Measurements from ENCODE around the gene ADGRF1. TPM values are rescaled to one million over a fixed set of nuclear protein-coding genes. Genes with fewer than 3 reads are reported as not detected.
"Not testable (repeated sequence)": the region's sequence is repeated elsewhere in the genome, so short reads cannot be mapped to it uniquely, and the experiment has no call there.

The ADGRF1 gene
- total RNA-seq, 1 donor from 2014 or later: not detected

- H3K4me3 ChIP-seq: no peak overlapping the region
- no peak for DNase-seq (ENCODE audit: low spot score in 2 of 2)
- TF ChIP-seq, protein P1, sequence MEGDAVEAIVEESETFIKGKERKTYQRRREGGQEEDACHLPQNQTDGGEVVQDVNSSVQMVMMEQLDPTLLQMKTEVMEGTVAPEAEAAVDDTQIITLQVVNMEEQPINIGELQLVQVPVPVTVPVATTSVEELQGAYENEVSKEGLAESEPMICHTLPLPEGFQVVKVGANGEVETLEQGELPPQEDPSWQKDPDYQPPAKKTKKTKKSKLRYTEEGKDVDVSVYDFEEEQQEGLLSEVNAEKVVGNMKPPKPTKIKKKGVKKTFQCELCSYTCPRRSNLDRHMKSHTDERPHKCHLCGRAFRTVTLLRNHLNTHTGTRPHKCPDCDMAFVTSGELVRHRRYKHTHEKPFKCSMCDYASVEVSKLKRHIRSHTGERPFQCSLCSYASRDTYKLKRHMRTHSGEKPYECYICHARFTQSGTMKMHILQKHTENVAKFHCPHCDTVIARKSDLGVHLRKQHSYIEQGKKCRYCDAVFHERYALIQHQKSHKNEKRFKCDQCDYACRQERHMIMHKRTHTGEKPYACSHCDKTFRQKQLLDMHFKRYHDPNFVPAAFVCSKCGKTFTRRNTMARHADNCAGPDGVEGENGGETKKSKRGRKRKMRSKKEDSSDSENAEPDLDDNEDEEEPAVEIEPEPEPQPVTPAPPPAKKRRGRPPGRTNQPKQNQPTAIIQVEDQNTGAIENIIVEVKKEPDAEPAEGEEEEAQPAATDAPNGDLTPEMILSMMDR (IDR thresholded peaks at IDR 0.05): no peak
- intact Hi-C loops (cut with DNase I): no loop called here
- no peak overlapping the region for H3K27ac ChIP-seq
- no peaks in the 10 kb centered on the region for H3K9me3 ChIP-seq
- no peaks in the 10 kb centered on the region for H3K27me3 ChIP-seq
- no peaks in the 10 kb centered on the region for H3K4me1 ChIP-seq
- H3K36me3 ChIP-seq: no peaks in the 10 kb centered on the region
Measured at GRCh38 chr6:46997646-46998045, 44.5 kb downstream of the ADGRF1 start.

DNA sequence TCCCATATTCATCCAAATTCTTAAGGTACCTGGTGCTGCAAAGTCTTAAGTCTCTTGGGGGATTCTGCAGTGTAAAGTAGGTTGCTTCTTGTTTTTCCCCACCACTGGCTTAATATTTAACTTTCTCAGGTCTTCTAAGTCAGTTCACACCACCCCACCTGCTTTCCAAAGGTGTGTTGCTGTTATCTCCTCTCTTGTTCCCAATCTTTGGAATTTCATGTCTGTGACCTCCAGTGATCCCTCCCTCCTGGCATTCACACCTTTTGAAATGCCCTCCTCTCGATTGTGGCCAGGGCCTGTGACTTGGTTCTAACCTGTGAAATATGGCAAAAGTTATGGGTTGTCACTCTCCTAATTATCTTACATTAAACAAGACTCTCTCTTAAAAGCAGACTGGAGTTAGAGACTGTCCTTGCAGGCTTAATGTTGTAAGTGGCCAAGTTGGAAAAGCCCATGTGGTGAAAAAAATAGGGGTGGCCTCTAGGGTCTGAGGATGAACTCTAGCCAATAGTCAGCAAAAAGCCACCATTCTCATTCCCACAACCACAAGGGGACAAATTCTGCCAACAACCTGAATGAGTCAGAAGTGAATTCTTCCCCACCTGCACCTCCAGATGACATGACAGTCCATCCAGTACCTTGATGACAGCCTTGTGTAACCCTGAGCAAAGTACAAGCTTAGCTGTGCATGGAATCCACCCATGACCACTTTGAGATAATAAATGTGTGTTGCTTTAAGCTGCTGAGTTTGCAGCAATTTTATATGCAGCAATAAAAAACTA is 45.1 kb downstream of the ADGRF1 start:
- Histone ChIP-seq H3K27me3 (no peaks in the 10 kb centered on the region), H3K4me3 (no peak overlapping the region), H3K36me3 (no peaks in the 10 kb centered on the region), H3K9me3 (no peaks in the 10 kb centered on the region), H3K27ac (no peak overlapping the region), H3K4me1 (no peaks in the 10 kb centered on the region)
- TF ChIP-seq, protein P1 (IDR thresholded peaks at IDR 0.05): no peak
- no peak for DNase-seq (ENCODE audit: low spot score in 2 of 2)
- intact Hi-C loops (cut with DNase I): no loop called here

- intact Hi-C loops (cut with DNase I): no loop called here
- Histone ChIP-seq H3K4me1 (peaks cover 2 to 8% of the 10 kb centered on the region in 2 donors), H3K4me3 (no peak overlapping the region), H3K27me3 (no peaks in the 10 kb centered on the region), H3K27ac (no peak overlapping the region), H3K9me3 (no peaks in the 10 kb centered on the region), H3K36me3 (no peaks in the 10 kb centered on the region)
- DNase-seq (ENCODE audit: low spot score in 2 of 2): no peak
- TF ChIP-seq, protein P1 (IDR thresholded peaks at IDR 0.05): no peak
Measured at GRCh38 chr6:46994933-46995332, 47.2 kb downstream of the ADGRF1 start.

- H3K27ac ChIP-seq: no peak overlapping the region
- H3K9me3 ChIP-seq: no peaks in the 10 kb centered on the region
- H3K27me3 ChIP-seq: no peaks in the 10 kb centered on the region
- no peaks in the 10 kb centered on the region for H3K36me3 ChIP-seq
- H3K4me3 ChIP-seq: no peak overlapping the region
- TF ChIP-seq, protein P1 (IDR thresholded peaks at IDR 0.05): no peak
- DNase-seq (ENCODE audit: low spot score in 2 of 2): no peak
- intact Hi-C loops (cut with DNase I): no loop called here
- peaks cover 5 to 17% of the 10 kb centered on the region in 2 donors for H3K4me1 ChIP-seq
Measured at GRCh38 chr6:46993846-46994245, 48.3 kb downstream of the ADGRF1 start.

DNA sequence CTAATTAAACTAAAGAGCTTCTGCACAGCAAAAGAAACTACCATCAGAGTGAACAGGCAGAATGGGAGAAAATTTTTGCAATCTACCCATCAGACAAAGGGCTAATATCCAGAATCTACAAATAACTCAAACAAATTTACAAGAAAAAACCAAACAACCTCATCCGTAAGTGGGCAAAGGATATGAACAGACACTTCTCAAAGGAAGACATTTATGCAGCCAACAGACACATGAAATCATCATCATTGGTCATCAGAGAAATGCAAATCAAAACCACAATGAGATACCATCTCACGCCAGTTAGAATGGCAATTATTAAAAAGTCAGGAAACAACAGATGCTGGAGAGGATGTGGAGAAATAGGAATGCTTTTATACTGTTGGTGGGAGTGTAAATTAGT is 49.7 kb downstream of the ADGRF1 start:
- intact Hi-C loops (cut with DNase I); H3K36me3 ChIP-seq; DNase-seq (ENCODE audit: low spot score in 2 of 2); H3K4me3 ChIP-seq; H3K27ac ChIP-seq; H3K9me3 ChIP-seq; H3K27me3 ChIP-seq: not testable (repeated sequence)
- H3K4me1 ChIP-seq: peaks cover 5 to 17% of the 10 kb centered on the region in 2 donors

DNA sequence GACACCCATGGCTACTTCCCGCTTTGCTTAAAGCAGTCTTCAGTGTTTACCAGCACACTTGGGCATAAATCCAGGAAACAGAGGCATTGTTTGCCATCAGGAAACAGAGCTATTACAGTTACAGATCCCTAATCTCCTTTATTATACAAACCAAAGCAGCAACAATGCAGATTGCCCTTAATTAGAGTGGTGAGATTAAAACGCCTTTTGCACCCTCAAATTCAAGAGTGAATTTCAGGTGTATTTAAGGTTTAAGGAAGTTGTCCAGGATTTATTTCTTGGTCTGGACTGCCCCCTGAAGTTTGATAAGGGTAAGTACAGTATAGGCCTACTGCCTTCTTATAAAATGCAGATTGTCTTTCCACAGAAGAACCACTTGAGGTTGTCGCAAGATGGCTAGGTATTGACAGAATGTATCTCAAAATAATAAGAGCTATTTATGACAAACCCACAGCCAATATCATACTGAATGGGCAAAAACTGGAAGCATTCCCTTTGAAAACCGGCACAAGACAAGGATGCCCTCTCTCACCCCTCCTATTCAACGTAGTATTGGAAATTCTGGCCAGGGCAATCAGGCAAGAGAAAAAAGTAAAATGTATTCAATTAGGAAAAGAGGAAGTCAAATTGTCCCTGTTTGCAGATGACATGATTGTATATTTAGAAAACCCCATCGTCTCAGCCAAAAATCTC is 51.2 kb downstream of the ADGRF1 start:
- H3K4me1 ChIP-seq: peaks cover 5 to 17% of the 10 kb centered on the region in 2 donors
- not testable (repeated sequence) for H3K9me3 ChIP-seq; H3K4me3 ChIP-seq; H3K27ac ChIP-seq; H3K36me3 ChIP-seq; DNase-seq (ENCODE audit: low spot score in 2 of 2); H3K27me3 ChIP-seq
- intact Hi-C loops (cut with DNase I): loop anchor here (1.0 kb wide), 1 partner anchor 142 kb away; no protein-coding TSS in a partner anchor
- TF ChIP-seq, protein P1 (IDR thresholded peaks at IDR 0.05): peak; percentile 68 to 77 (median 72)

All from ascending aorta (tissue), 2 donors.